Aorta (tissue), 5 donors: Measurements from ENCODE around the gene NET1. TPM values are rescaled to one million over a fixed set of nuclear protein-coding genes. Genes with fewer than 3 reads are reported as not detected.

Experiments used
- ATAC-seq: fragments of 200-7000 bp; cut with Tn5 transposase; one replicate; pipeline ENCODE4 v1.9.1; 2022; ENCODE audit warnings: moderate library complexity; ENCODE audit not compliant: low FRiP score
- DNase-seq, 2 donors: peaks; one replicate each; pipeline ENCODE4 v3.0.0-alpha.2; 2020
- H3K27ac ChIP-seq, 2 donors: one replicate each; pipeline ENCODE4 v1.5.1; 2013; ENCODE audit warnings: low read length in 2 of 2, mild to moderate bottlenecking in 2 of 2, moderate library complexity in 2 of 2, control low read depth in 1 of 2, inconsistent platforms in 1 of 2, low read depth in 1 of 2
- H3K27me3 ChIP-seq, 2 donors: one replicate each; pipeline ENCODE4 v1.6.1; 2013; ENCODE audit warnings: control low read depth in 1 of 2, low read length in 1 of 2, mild to moderate bottlenecking in 1 of 2, moderate library complexity in 1 of 2; ENCODE audit not compliant: insufficient read depth in 2 of 2, control insufficient read depth in 1 of 2
- H3K36me3 ChIP-seq, 2 donors: one replicate each; pipeline ENCODE4 v1.6.1; 2013; ENCODE audit warnings: control low read depth in 1 of 2, low read length in 1 of 2, mild to moderate bottlenecking in 1 of 2; ENCODE audit not compliant: insufficient read depth in 2 of 2, control insufficient read depth in 1 of 2
- H3K4me1 ChIP-seq, 2 donors: one replicate each; pipeline ENCODE4 v1.6.1; 2013; ENCODE audit warnings: low read length in 2 of 2, control low read depth in 1 of 2, mild to moderate bottlenecking in 1 of 2, moderate library complexity in 1 of 2; ENCODE audit not compliant: insufficient read depth in 2 of 2, control insufficient read depth in 1 of 2
- H3K4me3 ChIP-seq, 2 donors: one replicate each; pipeline ENCODE4 v1.5.1; 2013; ENCODE audit warnings: low read length in 2 of 2, control low read depth in 1 of 2, mild to moderate bottlenecking in 1 of 2
- H3K9me3 ChIP-seq: one replicate; pipeline ENCODE4 v1.6.1; 2013; ENCODE audit warnings: mild to moderate bottlenecking, low read length; ENCODE audit not compliant: control insufficient read depth
- WGBS, 2 donors: extraction: QIAGEN DNeasy Blood & Tissue Kit; methylation state at CpG; one replicate each; pipeline ENCODE4 v1.1.7; 2013; 5-methylcytosine and 5-hydroxymethylcytosine counted together
- intact Hi-C, 2 donors: fragments of 100-400 bp; cut with DNase I; formaldehyde crosslinking; loops; one replicate each; pipeline versions ENCODE4 v1.14.2 to v1.15.0; 2022
- polyA plus RNA-seq, 2 donors: library from polyadenylated mRNA; stranded (reverse); fragments of 200-250 nt; gene quantifications; one replicate each; pipeline ENCODE4 v1.2.3, GENCODE V29; 2013
- total RNA-seq, 2 donors: library from RNA; stranded (reverse); fragmentation: NEBNext Ultra II Directional; extraction: Animal tissue kit (Norgen Biotek cat#: 25700); gene quantifications; one replicate each; pipeline ENCODE4 v1.2.1, GENCODE V29; 2021
- donor health status: healthy with polysubstance abuse.
- donor health status: Bipolar disorder and iron deficiency.
- donor health status: DM: no; HTN: no; CAD: no.
- donor health status: DM: no; HTN: no; CAD: no.
- donor health status: DM: yes; HTN: yes; CAD: no.

Gene NET1
- total and polyA plus RNA-seq, 4 donors, result 76.2 to 451 (median 253) TPM

GRCh38 chr10:5443429-5443828, 31.1 kb downstream of the NET1 start:
- H3K36me3 ChIP-seq, result peaks cover 1 to 3% of the 10 kb centered on the region in 2 donors
- no peak for ATAC-seq
- H3K4me3 ChIP-seq, result no peak overlapping the region
- H3K27ac ChIP-seq, result no peak overlapping the region
- no peaks in the 10 kb centered on the region for H3K9me3 ChIP-seq
- H3K4me1 ChIP-seq, result peaks cover 0 to 8% of the 10 kb centered on the region in 2 donors
- DNase-seq, result no peak
- no peaks in the 10 kb centered on the region for H3K27me3 ChIP-seq
- WGBS, 2 donors, result 78 to 91% methylated on average over 1 of the region's 1 CpG
- intact Hi-C loops, result loop anchor here (5.0 to 10.0 kb wide), 2 partner anchors 179 to 431 kb away; no protein-coding TSS in a partner anchor

- H3K9me3 ChIP-seq, result no peaks in the 10 kb centered on the region
- no peak overlapping the region for H3K4me3 ChIP-seq
- H3K4me1 ChIP-seq, result peaks cover 0 to 8% of the 10 kb centered on the region in 2 donors
- intact Hi-C loops, result loop anchor here (5.0 to 10.0 kb wide), 4 partner anchors 102 to 430 kb away; no protein-coding TSS in a partner anchor
- no peak for ATAC-seq
- no peak overlapping the region for H3K27ac ChIP-seq
- no peak for DNase-seq
- H3K27me3 ChIP-seq, result no peaks in the 10 kb centered on the region
- H3K36me3 ChIP-seq, result peaks cover 1% of the 10 kb centered on the region in 2 donors
- WGBS, 2 donors, result 79 to 81% methylated on average over 5 of the region's 5 CpGs
Measured at GRCh38 chr10:5445006-5445405, 32.6 kb downstream of the NET1 start.

- H3K4me3 ChIP-seq, result peak overlapping the region; percentile 98 to 100
- peaks cover 0 to 1% of the 10 kb centered on the region in 2 donors for H3K36me3 ChIP-seq
- no peaks in the 10 kb centered on the region for H3K9me3 ChIP-seq
- H3K27me3 ChIP-seq, result no peaks in the 10 kb centered on the region
- peaks cover 0 to 8% of the 10 kb centered on the region in 2 donors for H3K4me1 ChIP-seq
- DNase-seq (peak; percentile 95 to 98), ATAC-seq (peak; percentile 97)
- 0 to 1% methylated on average over 23 of the region's 23 CpGs for WGBS, 2 donors
- peak overlapping the region in 1 of 2 donors; percentile 50 for H3K27ac ChIP-seq
- intact Hi-C loops, result loop anchor here (2.0 to 10.0 kb wide), 5 partner anchors 101 to 428 kb away; no protein-coding TSS in a partner anchor
Measured at GRCh38 chr10:5446390-5446926, 34.1 kb downstream of the NET1 start.

GRCh38 chr10:5447056-5447455, 34.7 kb downstream of the NET1 start:
- H3K9me3 ChIP-seq, result no peaks in the 10 kb centered on the region
- WGBS, 2 donors, result 3 to 4% methylated on average over 3 of the region's 3 CpGs

GRCh38 chr10:5447611-5448071, 35.3 kb downstream of the NET1 start:
- 1 to 2% methylated on average over 5 of the region's 5 CpGs for WGBS, 2 donors
- ATAC-seq, result no peak

More at GRCh38 chr10:5447056-5447455, 34.7 kb downstream of the NET1 start:
- no peak for DNase-seq
- ATAC-seq, result no peak
- Histone ChIP-seq H3K36me3 (peaks cover 0 to 1% of the 10 kb centered on the region in 2 donors), H3K27me3 (no peaks in the 10 kb centered on the region), H3K27ac (no peak overlapping the region), H3K4me1 (peaks cover 0 to 8% of the 10 kb centered on the region in 2 donors), H3K4me3 (peak overlapping the region; percentile 98 to 100)
- intact Hi-C loops, result loop anchor here (2.0 to 10.0 kb wide), 5 partner anchors 100 to 428 kb away; no protein-coding TSS in a partner anchor

GRCh38 chr10:5448333-5449001, 36.1 kb downstream of the NET1 start:
- Histone ChIP-seq H3K4me3 (peak overlapping the region; percentile 98 to 100), H3K36me3 (peaks cover 0 to 7% of the 10 kb centered on the region in 2 donors), H3K4me1 (peaks cover 0 to 8% of the 10 kb centered on the region in 2 donors), H3K27me3 (no peaks in the 10 kb centered on the region), H3K27ac (peak overlapping the region in 1 of 2 donors; percentile 67), H3K9me3 (no peaks in the 10 kb centered on the region)
- DNase-seq, result no peak
- intact Hi-C loops, result loop anchor here (5.0 to 10.0 kb wide), 4 partner anchors 99 to 426 kb away; no protein-coding TSS in a partner anchor
- 4 to 7% methylated on average over 4 of the region's 4 CpGs for WGBS, 2 donors
- no peak for ATAC-seq

More at GRCh38 chr10:5447611-5448071, 35.3 kb downstream of the NET1 start:
- DNase-seq, result no peak
- H3K27ac ChIP-seq, result peak overlapping the region in 1 of 2 donors; percentile 40
- H3K36me3 ChIP-seq, result peaks cover 0 to 3% of the 10 kb centered on the region in 2 donors
- intact Hi-C loops, result loop anchor here (2.0 to 10.0 kb wide), 5 partner anchors 100 to 427 kb away; no protein-coding TSS in a partner anchor
- H3K9me3 ChIP-seq, result no peaks in the 10 kb centered on the region
- H3K4me3 ChIP-seq, result peak overlapping the region; percentile 98 to 100
- peaks cover 0 to 8% of the 10 kb centered on the region in 2 donors for H3K4me1 ChIP-seq
- H3K27me3 ChIP-seq, result no peaks in the 10 kb centered on the region

- Histone ChIP-seq H3K27me3 (no peaks in the 10 kb centered on the region), H3K27ac (peak overlapping the region in 1 of 2 donors; percentile 57), H3K4me1 (peaks cover 0 to 2% of the 10 kb centered on the region in 2 donors), H3K36me3 (peaks cover 0 to 9% of the 10 kb centered on the region in 2 donors), H3K9me3 (no peaks in the 10 kb centered on the region), H3K4me3 (peak overlapping the region; percentile 98 to 100)
- ATAC-seq (no peak), DNase-seq (no peak)
- intact Hi-C loops, result loop anchor here (5.0 to 10.0 kb wide), 4 partner anchors 98 to 426 kb away; no protein-coding TSS in a partner anchor
- WGBS, 2 donors, result 0 to 3% methylated on average over 2 of the region's 2 CpGs
Measured at GRCh38 chr10:5449227-5449626, 36.9 kb downstream of the NET1 start.

GRCh38 chr10:5449823-5450222, 37.5 kb downstream of the NET1 start:
- ATAC-seq (peak; percentile 16), DNase-seq (no peak)
- intact Hi-C loops, result loop anchor here (5.0 to 10.0 kb wide), 4 partner anchors 97 to 425 kb away; no protein-coding TSS in a partner anchor
- Histone ChIP-seq H3K27ac (peak overlapping the region in 1 of 2 donors; percentile 59), H3K27me3 (no peaks in the 10 kb centered on the region), H3K36me3 (peaks cover 5 to 9% of the 10 kb centered on the region in 2 donors), H3K4me3 (peak overlapping the region; percentile 93 to 100), H3K9me3 (no peaks in the 10 kb centered on the region), H3K4me1 (peaks cover 0 to 2% of the 10 kb centered on the region in 2 donors)
- 3 to 4% methylated on average over 8 of the region's 8 CpGs for WGBS, 2 donors
